Uterus (tissue), 2 donors: ENCODE measurements around the gene S100A10.

ENCODE experiments used
- CTCF ChIP-seq, 4 experiments: fragments of 200-600 bp in 2 of 4; fragments of 450-650 bp in 2 of 4; sonication (generic) in 2 of 4; IDR thresholded peaks; one replicate each; pipeline ENCODE4 v1.5.1; 2016 to 2019; ENCODE audit warnings: antibody characterized with exemption in 4 of 4, mild to moderate bottlenecking in 2 of 4, moderate library complexity in 1 of 4
- POLR2A ChIP-seq, 2 donors: fragments of 450-650 bp; IDR thresholded peaks; one replicate each; pipeline ENCODE4 v1.6.1; 2016; ENCODE audit warnings: antibody characterized with exemption in 2 of 2, mild to moderate bottlenecking in 1 of 2, moderate library complexity in 1 of 2

DNA sequence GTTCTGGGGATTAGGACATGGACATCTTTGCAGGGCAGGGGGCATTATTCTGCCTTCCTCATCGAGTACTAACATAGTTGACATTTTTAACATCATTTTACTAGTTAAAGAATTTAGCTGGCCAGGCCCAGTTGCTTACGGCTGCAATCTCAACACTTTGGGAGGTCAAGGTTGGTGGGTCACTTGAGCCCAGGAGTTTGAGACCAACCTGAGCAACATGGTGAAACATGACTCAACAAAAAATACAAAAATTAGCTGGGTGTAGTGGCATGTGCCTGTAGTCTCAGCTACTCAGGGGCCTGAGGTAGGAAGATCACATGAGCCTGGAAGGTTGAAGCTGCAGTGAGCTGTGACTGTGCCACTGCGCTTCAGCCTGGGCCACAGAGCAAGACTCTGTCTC lies 54.5 kb downstream of the S100A10 start:
- TF ChIP-seq POLR2A (IDR thresholded peaks at IDR 0.05) (no peak), CTCF (IDR thresholded peaks at IDR 0.05) (no peak)
